Esophagus (tissue), 2 donors: ENCODE measurements around the gene DCUN1D5. TPM values are rescaled to one million over a fixed set of nuclear protein-coding genes. Genes with fewer than 3 reads are reported as not detected.

Source experiments
- H3K27ac ChIP-seq, 2 donors: one replicate each; pipeline ENCODE4 v1.5.1; 2013; ENCODE audit warnings: low read depth in 2 of 2, mild to moderate bottlenecking in 2 of 2, inconsistent platforms in 1 of 2, low read length in 1 of 2, moderate library complexity in 1 of 2
- H3K27me3 ChIP-seq, 2 donors: one replicate each; pipeline ENCODE4 v1.6.1; 2013; ENCODE audit warnings: low read length in 2 of 2, control low read depth in 1 of 2, mild to moderate bottlenecking in 1 of 2; ENCODE audit not compliant: insufficient read depth in 2 of 2, control insufficient read depth in 1 of 2
- H3K36me3 ChIP-seq, 2 donors: one replicate each; pipeline ENCODE4 v1.6.1; 2013; ENCODE audit warnings: low read length in 1 of 2; ENCODE audit not compliant: control insufficient read depth in 2 of 2, insufficient read depth in 2 of 2
- H3K4me1 ChIP-seq, 2 donors: one replicate each; pipeline ENCODE4 v1.6.1; 2013; ENCODE audit warnings: low read length in 1 of 2; ENCODE audit not compliant: control insufficient read depth in 2 of 2, insufficient read depth in 2 of 2
- H3K4me3 ChIP-seq, 2 donors: one replicate each; pipeline ENCODE4 v1.5.1; 2013; ENCODE audit warnings: low read length in 2 of 2, mild to moderate bottlenecking in 2 of 2, low read depth in 1 of 2, moderate library complexity in 1 of 2
- H3K9me3 ChIP-seq, 2 donors: one replicate each; pipeline ENCODE4 v1.6.1; 2013; ENCODE audit warnings: mild to moderate bottlenecking in 2 of 2, low read depth in 1 of 2, low read length in 1 of 2, moderate library complexity in 1 of 2; ENCODE audit not compliant: control insufficient read depth in 2 of 2, insufficient read depth in 1 of 2
- WGBS, 2 donors: extraction: QIAGEN DNeasy Blood & Tissue Kit; methylation state at CpG; one replicate each; pipeline ENCODE4 v1.1.7; 2013; 5-methylcytosine and 5-hydroxymethylcytosine counted together
- polyA plus RNA-seq, 2 donors: library from polyadenylated mRNA; stranded (reverse); fragments of 200-250 nt; gene quantifications; one replicate each; pipeline ENCODE4 v1.2.3, GENCODE V29; 2013
- donor health status: healthy with polysubstance abuse.
- donor health status: Bipolar disorder and iron deficiency.

Gene DCUN1D5
- polyA plus RNA-seq, 2 donors: 6.9 to 26.4 TPM

DNA sequence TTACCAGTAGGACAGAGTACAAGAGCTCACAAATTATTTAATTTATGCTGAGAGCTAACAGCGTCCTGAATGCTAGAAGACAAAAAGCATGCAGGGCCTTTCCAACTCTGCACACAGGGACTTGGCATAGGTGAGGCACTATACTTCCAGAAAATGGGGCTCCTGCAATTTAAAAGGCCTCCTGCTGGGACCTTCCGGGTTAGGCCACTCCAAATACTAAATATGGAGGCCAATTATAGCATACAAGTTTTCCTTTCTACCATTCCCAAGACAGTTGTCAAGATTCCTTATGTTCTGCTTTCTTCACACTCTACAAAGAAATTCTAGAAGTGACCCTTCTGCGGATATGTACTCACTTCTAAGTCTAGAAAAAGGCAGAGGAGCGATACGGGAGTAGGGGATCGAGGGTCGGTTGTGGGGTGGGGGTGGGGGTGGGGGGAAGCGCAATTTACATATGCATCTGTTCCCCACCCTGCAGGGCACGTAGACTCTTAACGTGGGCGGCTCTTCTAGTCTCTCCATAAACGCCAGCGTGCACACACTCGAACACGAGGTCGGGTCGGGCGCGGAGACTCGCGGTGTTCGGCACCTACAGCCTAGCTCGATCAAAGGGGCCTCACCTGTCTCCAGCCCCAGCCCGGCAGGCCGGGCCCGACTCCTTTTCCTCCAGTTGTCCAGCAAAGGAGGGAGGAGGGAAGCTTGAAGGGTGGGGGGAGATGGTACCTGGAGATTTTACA lies 728 bp downstream of the DCUN1D5 start:
- H3K27ac ChIP-seq: peak overlapping the region; percentile 80 to 92
- no peaks in the 10 kb centered on the region for H3K9me3 ChIP-seq
- H3K4me1 ChIP-seq: peaks cover 0 to 3% of the 10 kb centered on the region in 2 donors
- no peaks in the 10 kb centered on the region for H3K36me3 ChIP-seq
- H3K4me3 ChIP-seq: peak overlapping the region; percentile 83 to 92
- H3K27me3 ChIP-seq: no peaks in the 10 kb centered on the region
- WGBS, 2 donors: 1% methylated on average over 26 of the region's 26 CpGs

DNA sequence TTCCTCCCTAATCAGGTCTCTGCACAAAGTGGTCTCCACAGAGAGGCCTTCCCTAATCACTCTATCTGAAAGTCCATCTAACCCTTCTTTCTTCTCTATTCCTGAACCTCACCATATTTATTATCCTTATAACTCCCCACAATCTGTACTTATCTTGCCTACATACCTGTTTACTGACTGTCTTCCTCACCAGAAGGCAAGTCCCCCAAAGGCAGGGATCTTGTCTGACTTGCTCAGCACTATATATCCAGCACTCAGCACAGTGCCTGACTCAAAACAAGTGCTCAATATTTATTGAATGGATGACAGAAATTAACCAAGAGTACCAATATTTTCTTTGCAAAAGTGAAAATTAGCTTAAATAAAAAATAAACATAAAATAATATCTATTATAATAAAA lies 5.5 kb downstream of the DCUN1D5 start:
- H3K9me3 ChIP-seq: no peaks in the 10 kb centered on the region
- no peak overlapping the region for H3K4me3 ChIP-seq
- no peaks in the 10 kb centered on the region for H3K27me3 ChIP-seq
- no peaks in the 10 kb centered on the region for H3K36me3 ChIP-seq
- H3K27ac ChIP-seq: no peak overlapping the region
- no peaks in the 10 kb centered on the region for H3K4me1 ChIP-seq

DNA sequence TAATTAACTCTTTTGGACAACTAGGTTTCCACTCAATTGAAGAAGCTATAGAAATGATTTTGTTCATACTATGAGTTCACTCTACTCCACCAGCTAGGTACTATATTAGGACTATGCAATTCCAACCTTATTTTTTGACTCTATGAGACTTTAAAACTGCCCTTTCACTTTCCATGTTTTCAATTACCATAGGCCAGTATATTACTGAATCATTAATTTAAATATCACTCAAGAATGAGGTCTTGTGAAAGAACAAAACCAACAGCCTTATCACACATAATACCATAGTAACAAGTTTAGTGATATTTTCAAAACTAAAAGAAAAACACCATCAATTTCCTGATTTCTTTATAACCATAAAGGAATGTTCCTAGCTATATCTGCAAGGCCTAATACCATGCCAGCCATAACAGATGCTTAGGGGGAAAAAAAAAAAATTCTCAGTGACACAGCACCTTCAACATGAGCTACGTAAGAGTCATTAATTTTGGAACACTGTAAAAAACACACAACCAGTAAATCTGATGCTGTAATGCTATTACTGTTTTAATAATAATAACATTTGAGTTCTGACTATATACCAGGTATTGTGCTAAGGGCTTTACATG lies 6.1 kb downstream of the DCUN1D5 start:
- Histone ChIP-seq H3K27ac (no peak overlapping the region), H3K4me3 (no peak overlapping the region), H3K9me3 (no peaks in the 10 kb centered on the region), H3K27me3 (no peaks in the 10 kb centered on the region), H3K4me1 (no peaks in the 10 kb centered on the region), H3K36me3 (no peaks in the 10 kb centered on the region)
- 87 to 90% methylated on average over 1 of the region's 1 CpG for WGBS, 2 donors

DNA sequence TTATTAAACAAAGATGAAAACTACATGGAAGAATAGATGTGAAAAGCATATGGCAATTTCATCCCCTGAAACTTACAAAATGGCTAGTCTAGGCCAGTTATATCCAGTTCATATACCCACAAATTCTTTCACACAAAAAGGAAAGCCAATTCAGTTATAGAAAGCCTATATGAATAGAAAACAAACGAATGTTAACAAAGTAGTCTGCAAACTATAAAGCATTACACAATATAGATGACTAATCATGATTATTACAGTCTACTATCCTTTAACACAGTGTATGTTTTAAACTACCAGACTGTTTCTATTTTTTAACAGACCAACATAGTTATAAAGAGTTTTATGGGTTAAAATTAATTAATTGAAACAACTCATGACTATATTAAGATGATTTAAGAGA lies 12.1 kb downstream of the DCUN1D5 start:
- WGBS, 2 donors: 40 to 68% methylated on average over 1 of the region's 1 CpG

DNA sequence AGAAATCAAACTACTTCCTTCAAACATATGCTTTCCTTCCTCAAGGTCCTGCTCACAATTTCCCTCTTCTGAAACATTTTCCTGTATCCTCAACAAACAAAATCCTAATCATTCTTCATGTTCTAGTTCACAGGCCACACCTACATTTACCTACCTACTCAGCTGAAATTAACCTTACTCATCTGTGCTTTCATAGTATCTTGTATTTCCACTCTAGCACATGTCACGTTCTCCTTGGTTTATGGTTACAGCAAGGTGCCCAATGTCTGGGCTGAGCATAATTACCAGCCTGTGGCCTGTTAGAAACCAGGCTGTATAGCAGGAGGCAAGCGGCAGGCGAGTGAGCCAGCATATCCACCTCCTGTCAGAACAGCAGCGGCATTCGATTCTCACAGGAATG lies 13.2 kb downstream of the DCUN1D5 start:
- no peak overlapping the region for H3K4me3 ChIP-seq
- H3K9me3 ChIP-seq: no peaks in the 10 kb centered on the region
- peak overlapping the region; percentile 27 to 33 for H3K27ac ChIP-seq
- no peaks in the 10 kb centered on the region for H3K4me1 ChIP-seq
- WGBS, 2 donors: 91 to 93% methylated on average over 5 of the region's 5 CpGs
- no peaks in the 10 kb centered on the region for H3K27me3 ChIP-seq
- peaks cover 4 to 8% of the 10 kb centered on the region in 2 donors for H3K36me3 ChIP-seq

More for the DNA sequence above, 12.1 kb downstream of the DCUN1D5 start:
- no peaks in the 10 kb centered on the region for H3K9me3 ChIP-seq
- H3K4me3 ChIP-seq: no peak overlapping the region
- no peaks in the 10 kb centered on the region for H3K4me1 ChIP-seq
- no peaks in the 10 kb centered on the region for H3K27me3 ChIP-seq
- peaks cover 4 to 6% of the 10 kb centered on the region in 2 donors for H3K36me3 ChIP-seq
- no peak overlapping the region for H3K27ac ChIP-seq

DNA sequence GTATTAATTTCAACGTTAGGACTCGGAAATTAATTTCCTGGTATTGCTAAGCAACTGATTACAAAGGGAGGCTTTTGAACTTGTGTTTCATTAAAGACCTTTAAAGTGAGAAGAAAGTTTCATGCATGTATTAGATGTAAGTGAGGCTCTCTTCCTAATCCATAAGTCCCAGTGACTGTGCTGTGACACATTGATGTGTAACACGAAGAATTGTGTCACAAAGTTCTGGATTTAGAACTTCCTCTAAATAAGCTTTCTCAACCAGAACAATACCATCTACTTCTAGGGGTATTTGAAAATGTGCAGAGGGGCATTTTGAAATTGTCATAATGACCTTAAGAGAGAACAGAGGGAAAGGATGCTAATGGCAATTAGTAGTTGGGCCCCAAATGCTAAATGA lies 14.4 kb downstream of the DCUN1D5 start:
- H3K36me3 ChIP-seq: peaks cover 4 to 9% of the 10 kb centered on the region in 2 donors
- 80 to 88% methylated on average over 3 of the region's 3 CpGs for WGBS, 2 donors

DNA sequence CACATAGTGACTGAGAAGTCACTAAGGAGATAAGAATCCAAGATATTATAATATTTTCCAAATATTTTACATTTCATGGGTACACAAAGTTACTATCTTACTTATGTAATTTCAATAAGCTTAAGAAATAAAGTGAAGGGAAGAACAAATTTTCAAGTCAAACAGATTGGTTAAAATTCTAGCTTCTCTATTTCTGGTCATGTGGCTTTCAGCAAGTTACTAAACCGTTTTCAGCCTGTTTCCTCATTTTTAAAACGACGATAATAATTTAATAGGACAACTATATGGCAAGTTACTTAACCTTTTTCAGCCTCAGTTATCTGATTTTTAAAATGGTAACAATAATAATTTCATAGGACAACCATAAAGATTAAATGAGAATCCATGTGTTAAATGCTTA lies 15.6 kb downstream of the DCUN1D5 start:
- Histone ChIP-seq H3K4me1 (no peaks in the 10 kb centered on the region), H3K27ac (no peak overlapping the region), H3K27me3 (no peaks in the 10 kb centered on the region), H3K36me3 (peaks cover 4 to 9% of the 10 kb centered on the region in 2 donors), H3K4me3 (no peak overlapping the region), H3K9me3 (no peaks in the 10 kb centered on the region)
- 88 to 90% methylated on average over 3 of the region's 3 CpGs for WGBS, 2 donors

More for the DNA sequence above, 14.4 kb downstream of the DCUN1D5 start:
- Histone ChIP-seq H3K4me1 (no peaks in the 10 kb centered on the region), H3K4me3 (no peak overlapping the region), H3K27me3 (no peaks in the 10 kb centered on the region), H3K27ac (no peak overlapping the region), H3K9me3 (no peaks in the 10 kb centered on the region)

DNA sequence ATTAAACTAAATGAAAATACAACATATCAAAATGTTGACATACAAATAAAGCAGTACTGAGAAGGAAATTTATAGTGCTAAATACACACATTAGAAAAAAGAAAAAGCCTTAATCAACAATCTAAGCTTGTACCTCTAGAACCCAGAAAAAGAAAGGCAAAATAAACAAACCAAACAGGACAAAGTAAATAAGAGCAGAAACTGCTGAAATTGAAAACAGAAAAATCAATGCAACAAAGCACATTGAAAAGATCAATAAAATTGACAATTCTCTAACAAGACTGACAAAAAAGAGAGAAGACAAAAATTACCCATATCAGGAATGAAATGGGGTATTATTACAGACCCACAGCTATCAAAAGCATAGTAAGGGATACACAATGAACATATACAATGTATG lies 21.0 kb downstream of the DCUN1D5 start:
- Histone ChIP-seq H3K9me3 (no peaks in the 10 kb centered on the region), H3K4me3 (no peak overlapping the region), H3K36me3 (peaks cover 0 to 3% of the 10 kb centered on the region in 2 donors)

DNA sequence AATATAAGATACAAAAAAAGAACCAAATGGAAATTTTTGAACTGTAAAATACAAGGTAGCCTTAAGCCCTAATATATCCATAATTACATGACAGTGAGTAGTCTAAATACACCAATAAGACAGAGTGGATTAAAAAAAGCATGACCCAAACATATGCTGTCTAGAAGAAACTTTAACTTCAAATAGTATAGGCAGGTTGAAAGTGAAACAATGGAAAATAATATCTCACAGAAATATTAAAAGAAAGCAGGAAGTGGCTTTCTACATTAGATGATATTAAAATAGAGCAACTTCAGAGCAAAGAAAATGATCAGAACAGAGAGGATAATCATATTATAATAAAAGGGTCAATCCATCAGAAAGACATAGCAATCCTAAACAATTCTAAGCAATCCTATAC lies 21.8 kb downstream of the DCUN1D5 start:
- H3K27ac ChIP-seq: no peak overlapping the region
- H3K36me3 ChIP-seq: peaks cover 0 to 3% of the 10 kb centered on the region in 2 donors
- H3K27me3 ChIP-seq: no peaks in the 10 kb centered on the region
- H3K4me3 ChIP-seq: no peak overlapping the region
- H3K9me3 ChIP-seq: no peaks in the 10 kb centered on the region
- no peaks in the 10 kb centered on the region for H3K4me1 ChIP-seq

More for the DNA sequence above, 21.0 kb downstream of the DCUN1D5 start:
- Histone ChIP-seq H3K27ac (no peak overlapping the region), H3K27me3 (no peaks in the 10 kb centered on the region), H3K4me1 (no peaks in the 10 kb centered on the region)

DNA sequence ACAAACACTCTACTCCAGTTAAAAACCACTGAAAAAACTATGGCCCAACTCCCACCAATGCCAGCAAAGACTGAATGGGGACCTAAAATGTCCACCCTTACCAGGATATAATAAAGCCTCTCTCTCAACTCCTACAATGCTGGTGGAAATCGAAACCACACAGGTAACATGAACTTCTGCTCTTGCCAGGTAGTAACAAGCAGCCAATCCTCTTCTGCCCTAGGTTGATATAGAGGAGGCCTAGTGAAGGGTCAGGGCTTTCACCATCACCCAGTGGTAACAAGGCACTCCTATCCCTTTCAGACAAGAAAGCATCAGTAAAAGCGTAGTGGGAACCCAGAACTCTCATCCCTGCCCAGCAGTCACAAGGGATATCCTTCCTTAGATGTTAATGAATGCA lies 22.6 kb downstream of the DCUN1D5 start:
- Histone ChIP-seq H3K4me3 (no peak overlapping the region), H3K4me1 (no peaks in the 10 kb centered on the region), H3K27me3 (no peaks in the 10 kb centered on the region), H3K36me3 (peaks cover 0 to 3% of the 10 kb centered on the region in 2 donors), H3K27ac (no peak overlapping the region), H3K9me3 (no peaks in the 10 kb centered on the region)
- WGBS, 2 donors: 89 to 96% methylated on average over 2 of the region's 2 CpGs
